Measurements from ENCODE around the gene NFASC. TPM values are rescaled to one million over a fixed set of nuclear protein-coding genes. Genes with fewer than 3 reads are reported as not detected.

NFASC gene
- total RNA-seq, 1 experiment from 2014 or later, result 1.6 TPM

- Histone ChIP-seq H4K20me1 (ENCODE audit: low read length) (no peaks in the 10 kb centered on the region), H3K9ac (ENCODE audit: low read length) (no peak overlapping the region), H3K9me3 (ENCODE audit: low read length) (no peaks in the 10 kb centered on the region), H3K4me3 (ENCODE audit: low read length) (no peak overlapping the region), H3K4me1 (ENCODE audit: insufficient read depth, low read length) (no peaks in the 10 kb centered on the region), H3K36me3 (ENCODE audit: low read depth, low read length) (no peaks in the 10 kb centered on the region), H3K27me3 (ENCODE audit: low read length) (peaks cover 86% of the 10 kb centered on the region), H2AFZ (ENCODE audit: low read length) (no peak overlapping the region), H3K9me2 (replicated peaks; ENCODE audit: low read length) (no peaks in the 10 kb centered on the region), H3K4me2 (ENCODE audit: low read length) (no peak overlapping the region), H3K79me2 (ENCODE audit: low read length) (no peaks in the 10 kb centered on the region), H3K27ac (ENCODE audit: low read length) (no peak overlapping the region), H3F3A (ENCODE audit: low read length, unreplicated experiment) (no peaks in the 10 kb centered on the region)
- intact Hi-C loops (cut with micrococcal nuclease), result no loop called here
- DNase-seq (no peak), ATAC-seq (no peak)
- ChIA-PET POLR2A (ENCODE audit: unreplicated experiment) (no interaction called here), CTCF (interaction anchor here (1.2 to 3.8 kb wide), 2 partner anchors 73 to 75 kb away, joined by 5 to 62 read pairs; no protein-coding TSS in a partner anchor)
- no TSS peak for BruUV-seq (replicated peaks)
- TF ChIP-seq EZH2 (IDR thresholded peaks at IDR 0.05; ENCODE audit: low read length, unreplicated experiment) (no peak), EZH2phosphoT487 (IDR thresholded peaks at IDR 0.05; ENCODE audit: borderline replicate concordance, low read length) (no peak), CTCF (conservative IDR thresholded peaks at IDR 0.05; ENCODE audit: low read depth, low read length) (no peak)
Observed at GRCh38 chr1:204988196-204988595, 117.5 kb downstream of the NFASC start.

- no peaks in the 10 kb centered on the region for H3K79me2 ChIP-seq (ENCODE audit: low read length)
- no peaks in the 10 kb centered on the region for H3K9me3 ChIP-seq (ENCODE audit: low read length)
- H3K27ac ChIP-seq (ENCODE audit: low read length), result no peak overlapping the region
- no peaks in the 10 kb centered on the region for H3K4me1 ChIP-seq (ENCODE audit: insufficient read depth, low read length)
- ATAC-seq (peak; percentile 82), DNase-seq (peak; percentile 94)
- no peaks in the 10 kb centered on the region for H3K9me2 ChIP-seq (replicated peaks; ENCODE audit: low read length)
- H3K4me2 ChIP-seq (ENCODE audit: low read length), result no peak overlapping the region
- ChIA-PET CTCF (interaction anchor here (0.5 to 3.8 kb wide), 10 partner anchors 17 to 267 kb away, joined by 3 to 62 read pairs (median 4); no protein-coding TSS in a partner anchor), POLR2A (ENCODE audit: unreplicated experiment) (interaction anchor here (0.9 kb wide), 1 partner anchor 72 kb away, joined by 3 read pairs; no protein-coding TSS in a partner anchor)
- intact Hi-C loops (cut with micrococcal nuclease), result loop anchor here (1.0 to 10.0 kb wide), 3 partner anchors 72 to 267 kb away; no protein-coding TSS in a partner anchor
- no peak overlapping the region for H2AFZ ChIP-seq (ENCODE audit: low read length)
- no peak for TF ChIP-seq EZH2 (IDR thresholded peaks at IDR 0.05; ENCODE audit: low read length, unreplicated experiment)
- peak; percentile 100 for TF ChIP-seq CTCF (conservative IDR thresholded peaks at IDR 0.05; ENCODE audit: low read depth, low read length)
- no peak for TF ChIP-seq EZH2phosphoT487 (IDR thresholded peaks at IDR 0.05; ENCODE audit: borderline replicate concordance, low read length)
- no peaks in the 10 kb centered on the region for H4K20me1 ChIP-seq (ENCODE audit: low read length)
- no peak overlapping the region for H3K4me3 ChIP-seq (ENCODE audit: low read length)
- no TSS peak for BruUV-seq (replicated peaks)
- no peaks in the 10 kb centered on the region for H3K36me3 ChIP-seq (ENCODE audit: low read depth, low read length)
- H3K27me3 ChIP-seq (ENCODE audit: low read length), result peaks cover 89% of the 10 kb centered on the region
- H3K9ac ChIP-seq (ENCODE audit: low read length), result no peak overlapping the region
- H3F3A ChIP-seq (ENCODE audit: low read length, unreplicated experiment), result no peaks in the 10 kb centered on the region
Observed at GRCh38 chr1:204989266-204990058, 118.8 kb downstream of the NFASC start.
